HG03442 (cell line): ENCODE data around the gene MYCBPAP.

Experiments used
- ATAC-seq: cut with Tn5 transposase; IDR thresholded peaks from one replicate; pipeline ENCODE4 v1.9.1; 2021; ENCODE audit warnings: mild to moderate bottlenecking, moderate library complexity; ENCODE audit not compliant: unreplicated experiment

MYCBPAP gene

GRCh38 chr17:50549969-50550368 lies 41.7 kb downstream of the MYCBPAP start:
- ATAC-seq, result no peak

GRCh38 chr17:50550661-50551432 lies 42.6 kb downstream of the MYCBPAP start:
- no peak for ATAC-seq

- no peak for ATAC-seq
Measured at GRCh38 chr17:50551433-50551815, 43.2 kb downstream of the MYCBPAP start.

- no peak for ATAC-seq
Measured at GRCh38 chr17:50551884-50552283, 43.6 kb downstream of the MYCBPAP start.

GRCh38 chr17:50554201-50554600 lies 46.0 kb downstream of the MYCBPAP start:
- no peak for ATAC-seq

GRCh38 chr17:50556803-50557202 lies 48.6 kb downstream of the MYCBPAP start:
- no peak for ATAC-seq

- ATAC-seq, result no peak
Measured at GRCh38 chr17:50557630-50558029, 49.4 kb downstream of the MYCBPAP start.

GRCh38 chr17:50558091-50558490 lies 49.9 kb downstream of the MYCBPAP start:
- ATAC-seq, result no peak

GRCh38 chr17:50558581-50558940 lies 50.3 kb downstream of the MYCBPAP start:
- no peak for ATAC-seq

- no peak for ATAC-seq
Measured at GRCh38 chr17:50558941-50559614, 50.8 kb downstream of the MYCBPAP start.

- ATAC-seq, result no peak
Measured at GRCh38 chr17:50559674-50560184, 51.5 kb downstream of the MYCBPAP start.

- peak; percentile 88 for ATAC-seq
Measured at GRCh38 chr17:50560185-50560824, 52.1 kb downstream of the MYCBPAP start, which contains the start of gene CACNA1G. Gene CACNA1G (plus strand): TSS chr17:50560715. CDS start chr17:50561460, 745 bp downstream.

- ATAC-seq, result no peak
Measured at GRCh38 chr17:50560931-50561745, 52.9 kb downstream of the MYCBPAP start.

- ATAC-seq, result no peak
Measured at GRCh38 chr17:50561746-50562141, 53.5 kb downstream of the MYCBPAP start.

GRCh38 chr17:50562242-50563091 lies 54.2 kb downstream of the MYCBPAP start:
- no peak for ATAC-seq

GRCh38 chr17:50563092-50563511 lies 54.9 kb downstream of the MYCBPAP start:
- no peak for ATAC-seq

- ATAC-seq, result no peak
Measured at GRCh38 chr17:50564916-50565315, 56.7 kb downstream of the MYCBPAP start.

- ATAC-seq, result no peak
Measured at GRCh38 chr17:50565402-50566350, 57.4 kb downstream of the MYCBPAP start.

- no peak for ATAC-seq
Measured at GRCh38 chr17:50566886-50567285, 58.6 kb downstream of the MYCBPAP start.
